Stimulated activated CD4-positive, alpha-beta T cell treated with anti-CD3 and anti-CD28 coated beads, Interleukin-1b, Interleukin-23, amount 100 ng/mL, for 4 hours (primary cell): ENCODE results near the gene ABCB9.

Source experiments
- DNase-seq, 2 donors: peaks; one replicate each; pipeline ENCODE4 v3.0.0-alpha.2; 2020; ENCODE audit warnings: low read depth in 2 of 2

The ABCB9 gene

GRCh38 chr12:122994781-122995502 lies 28.7 kb upstream of the ABCB9 start:
- no peak for DNase-seq

GRCh38 chr12:122994140-122994675 lies 27.9 kb upstream of the ABCB9 start:
- no peak for DNase-seq

- DNase-seq: no peak
Observed at GRCh38 chr12:122992386-122992785, 26.1 kb upstream of the ABCB9 start.

GRCh38 chr12:122991623-122992275 lies 25.5 kb upstream of the ABCB9 start:
- DNase-seq: no peak

GRCh38 chr12:122990961-122991622 lies 24.8 kb upstream of the ABCB9 start:
- no peak for DNase-seq

GRCh38 chr12:122990561-122990960 lies 24.3 kb upstream of the ABCB9 start:
- no peak for DNase-seq

GRCh38 chr12:122989874-122990419 lies 23.7 kb upstream of the ABCB9 start:
- no peak for DNase-seq

- no peak for DNase-seq
Observed at GRCh38 chr12:122989225-122989839, 23.1 kb upstream of the ABCB9 start.

- DNase-seq: no peak
Observed at GRCh38 chr12:122988612-122989212, 22.4 kb upstream of the ABCB9 start.

GRCh38 chr12:122988036-122988435 lies 21.8 kb upstream of the ABCB9 start:
- DNase-seq: no peak

- DNase-seq: no peak
Observed at GRCh38 chr12:122987086-122987951, 21.1 kb upstream of the ABCB9 start.

- no peak for DNase-seq
Observed at GRCh38 chr12:122986258-122986871, 20.1 kb upstream of the ABCB9 start.

- no peak for DNase-seq
Observed at GRCh38 chr12:122985338-122986257, 19.3 kb upstream of the ABCB9 start.

- no peak for DNase-seq
Observed at GRCh38 chr12:122984612-122985337, 18.5 kb upstream of the ABCB9 start.

GRCh38 chr12:122983789-122984515 lies 17.7 kb upstream of the ABCB9 start:
- DNase-seq: no peak

- no peak for DNase-seq
Observed at GRCh38 chr12:122982963-122983788, 16.9 kb upstream of the ABCB9 start.

- no peak for DNase-seq
Observed at GRCh38 chr12:122982477-122982815, 16.2 kb upstream of the ABCB9 start.
